K562 (cell line): ENCODE results near the gene TRNT1. TPM values are rescaled to one million over a fixed set of nuclear protein-coding genes. Genes with fewer than 3 reads are reported as not detected.

Source experiments
- ATF1 ChIP-seq, 2 experiments: fragments of 450-650 bp in 1 of 2; IDR thresholded peaks; 2 replicates each; pipeline ENCODE4 v1.6.1; 2016; ENCODE audit warnings: missing compliant biosample characterization in 1 of 2, missing genetic modification characterization in 1 of 2
- CHD2 ChIP-seq: IDR thresholded peaks from 2 replicates; pipeline ENCODE4 v1.6.1; 2011; ENCODE audit warnings: low read depth, low read length
- HMGN3 ChIP-seq: IDR thresholded peaks from 2 replicates; pipeline ENCODE4 v1.6.1; 2011; ENCODE audit warnings: borderline replicate concordance, low read depth, mild to moderate bottlenecking, mixed read lengths, low read length; ENCODE audit not compliant: insufficient read length; ENCODE audit errors: extremely low read depth
- NR4A1 ChIP-seq, 2 experiments: fragments of 250-450 bp in 1 of 2; fragments of 450-650 bp in 1 of 2; sonication (Bioruptor Pico) in 1 of 2; IDR thresholded peaks; 2 replicates each; pipeline versions ENCODE4 v1.4.0 to v1.6.1; 2016 to 2020; ENCODE audit warnings: mild to moderate bottlenecking in 2 of 2, missing compliant biosample characterization in 1 of 2, missing genetic modification characterization in 1 of 2, moderate library complexity in 1 of 2
- NRF1 ChIP-seq, 2 experiments: fragments of 450-650 bp; IDR thresholded peaks in 1 of 2; conservative IDR thresholded peaks in 1 of 2; 2 replicates each; pipeline ENCODE4 v1.6.1; 2014; ENCODE audit warnings: mild to moderate bottlenecking in 2 of 2
- PTTG1 ChIP-seq: fragments of 450-650 bp; IDR thresholded peaks from 2 replicates; pipeline ENCODE4 v1.6.1; 2016; ENCODE audit warnings: low read depth, mild to moderate bottlenecking, missing genetic modification characterization, missing compliant biosample characterization
- RBFOX2 ChIP-seq: fragments of 200-400 bp; formaldehyde crosslinking; IDR thresholded peaks from 2 replicates; pipeline ENCODE4 v1.6.1; 2017; ENCODE audit warnings: low read depth, mild to moderate bottlenecking, low read length, moderate library complexity
- SP1 ChIP-seq: sonication (generic); formaldehyde crosslinking; IDR thresholded peaks from 2 replicates; pipeline ENCODE4 v1.8.1; 2022; ENCODE audit warnings: mild to moderate bottlenecking, missing genetic modification reagents
- TOE1 ChIP-seq, 2 experiments: fragments of 450-650 bp in 1 of 2; sonication (generic) in 1 of 2; formaldehyde crosslinking in 1 of 2; IDR thresholded peaks; 2 replicates each; pipeline versions ENCODE4 v1.7.1 to v1.8.0; 2016 to 2022; ENCODE audit warnings: borderline replicate concordance in 2 of 2, mild to moderate bottlenecking in 2 of 2, antibody characterized with exemption in 1 of 2, inconsistent platforms in 1 of 2, low read depth in 1 of 2, missing genetic modification reagents in 1 of 2, moderate library complexity in 1 of 2
- ZFP1 ChIP-seq: fragments of 450-650 bp; formaldehyde crosslinking; IDR thresholded peaks from 2 replicates; pipeline ENCODE4 v1.4.0; 2020; ENCODE audit warnings: mild to moderate bottlenecking, mixed read lengths
- ZNF143 ChIP-seq: sonication (generic); formaldehyde crosslinking; IDR thresholded peaks from 2 replicates; pipeline ENCODE4 v1.9.0; 2022; ENCODE audit warnings: mild to moderate bottlenecking, missing genetic modification reagents
- ZNF217 ChIP-seq: sonication (generic); formaldehyde crosslinking; IDR thresholded peaks from 2 replicates; pipeline ENCODE4 v1.8.0; 2022; ENCODE audit warnings: mild to moderate bottlenecking, missing genetic modification reagents
- ZNF232 ChIP-seq: sonication (generic); formaldehyde crosslinking; IDR thresholded peaks from 2 replicates; pipeline ENCODE4 v1.8.0; 2022; ENCODE audit warnings: mild to moderate bottlenecking, missing genetic modification reagents
- polyA plus RNA-seq, 8 experiments: library from polyadenylated mRNA; depleted of rRNA in 4 of 8; stranded (reverse) in 5 of 8; unstranded in 3 of 8; fragments of >200 nt; fragmentation: Nextera tagmentation in 2 of 8; fragmentation: Illumina TruSeq in 1 of 8; extraction: Ambion mirVana in 2 of 8; extraction: Trizol in 1 of 8; gene quantifications; 2 replicates each; pipeline versions ENCODE4 v1.2.1 to v1.2.3, GENCODE V29; 2011 to 2014; ENCODE audit warnings: inconsistent platforms in 1 of 8, missing spikeins in 1 of 8
- total RNA-seq, 7 experiments: library from RNA; depleted of rRNA in 6 of 7; stranded (reverse); fragments of >200 nt in 6 of 7; fragmentation: Illumina TruSeq in 2 of 7; extraction: Trizol in 2 of 7; gene quantifications; 2 replicates each; pipeline versions ENCODE4 v1.2.1 to v1.2.3, GENCODE V29; 2011 to 2021; ENCODE audit warnings: low replicate concordance in 1 of 7
- TF ChIP-seq, protein P1 (sequence below): fragments of 450-650 bp; IDR thresholded peaks from 2 replicates; pipeline ENCODE4 v1.6.1; 2016; ENCODE audit warnings: mild to moderate bottlenecking, moderate library complexity

TRNT1 gene
- total and polyA plus RNA-seq, 9 of the 15 experiments (the other 6 are each of a cell fraction or from before 2014, with no cell fraction given) = 38.1 to 58.2 (median 47.4) TPM

DNA sequence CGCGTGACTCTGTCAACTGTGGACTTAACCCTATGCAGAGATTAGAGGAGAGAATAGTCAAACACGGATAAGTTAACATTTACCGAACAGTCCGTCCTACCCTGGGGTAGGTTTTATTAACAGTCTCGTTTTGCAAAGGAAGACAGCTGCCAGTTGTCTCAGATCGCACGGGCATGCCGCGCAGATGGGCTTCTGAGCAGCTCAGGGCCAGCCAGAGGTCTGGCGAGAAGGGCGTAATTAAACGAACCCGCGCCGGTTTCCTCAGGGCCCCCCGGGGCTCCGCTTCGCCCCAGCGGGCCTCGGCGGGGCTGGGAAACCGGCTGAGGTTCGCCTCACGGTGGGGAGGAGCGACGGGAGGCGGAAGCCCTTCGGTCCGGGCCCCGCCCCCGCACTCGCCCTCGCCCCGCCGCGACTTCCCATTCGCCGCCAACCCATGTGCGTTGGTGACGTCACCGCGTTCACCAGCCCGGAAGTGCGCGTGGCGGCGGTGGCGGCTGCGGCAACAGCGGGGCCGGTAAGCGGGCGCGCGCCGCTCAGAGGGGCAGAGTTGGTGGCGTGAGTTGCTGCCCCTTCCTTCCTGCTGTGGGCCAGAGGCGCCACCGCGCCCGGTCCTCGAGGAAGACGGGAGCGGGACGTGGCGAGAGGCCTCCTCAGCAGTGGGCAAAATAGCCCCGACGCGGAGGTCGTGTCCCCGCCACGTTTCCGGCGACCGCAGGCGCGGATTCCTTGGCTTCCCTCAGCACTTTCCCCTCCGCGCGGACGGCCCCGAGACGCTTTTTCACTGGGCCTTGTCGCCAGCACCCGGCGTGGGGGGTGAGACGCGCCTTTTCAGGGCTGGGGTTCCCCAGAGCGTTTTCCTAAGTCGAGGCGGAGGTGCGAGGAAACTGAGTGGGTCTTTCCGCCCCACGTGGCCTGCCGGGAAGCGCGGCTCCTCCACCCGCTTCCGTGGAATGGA is at the start of gene TRNT1 (continued):
- TF ChIP-seq, protein P1, sequence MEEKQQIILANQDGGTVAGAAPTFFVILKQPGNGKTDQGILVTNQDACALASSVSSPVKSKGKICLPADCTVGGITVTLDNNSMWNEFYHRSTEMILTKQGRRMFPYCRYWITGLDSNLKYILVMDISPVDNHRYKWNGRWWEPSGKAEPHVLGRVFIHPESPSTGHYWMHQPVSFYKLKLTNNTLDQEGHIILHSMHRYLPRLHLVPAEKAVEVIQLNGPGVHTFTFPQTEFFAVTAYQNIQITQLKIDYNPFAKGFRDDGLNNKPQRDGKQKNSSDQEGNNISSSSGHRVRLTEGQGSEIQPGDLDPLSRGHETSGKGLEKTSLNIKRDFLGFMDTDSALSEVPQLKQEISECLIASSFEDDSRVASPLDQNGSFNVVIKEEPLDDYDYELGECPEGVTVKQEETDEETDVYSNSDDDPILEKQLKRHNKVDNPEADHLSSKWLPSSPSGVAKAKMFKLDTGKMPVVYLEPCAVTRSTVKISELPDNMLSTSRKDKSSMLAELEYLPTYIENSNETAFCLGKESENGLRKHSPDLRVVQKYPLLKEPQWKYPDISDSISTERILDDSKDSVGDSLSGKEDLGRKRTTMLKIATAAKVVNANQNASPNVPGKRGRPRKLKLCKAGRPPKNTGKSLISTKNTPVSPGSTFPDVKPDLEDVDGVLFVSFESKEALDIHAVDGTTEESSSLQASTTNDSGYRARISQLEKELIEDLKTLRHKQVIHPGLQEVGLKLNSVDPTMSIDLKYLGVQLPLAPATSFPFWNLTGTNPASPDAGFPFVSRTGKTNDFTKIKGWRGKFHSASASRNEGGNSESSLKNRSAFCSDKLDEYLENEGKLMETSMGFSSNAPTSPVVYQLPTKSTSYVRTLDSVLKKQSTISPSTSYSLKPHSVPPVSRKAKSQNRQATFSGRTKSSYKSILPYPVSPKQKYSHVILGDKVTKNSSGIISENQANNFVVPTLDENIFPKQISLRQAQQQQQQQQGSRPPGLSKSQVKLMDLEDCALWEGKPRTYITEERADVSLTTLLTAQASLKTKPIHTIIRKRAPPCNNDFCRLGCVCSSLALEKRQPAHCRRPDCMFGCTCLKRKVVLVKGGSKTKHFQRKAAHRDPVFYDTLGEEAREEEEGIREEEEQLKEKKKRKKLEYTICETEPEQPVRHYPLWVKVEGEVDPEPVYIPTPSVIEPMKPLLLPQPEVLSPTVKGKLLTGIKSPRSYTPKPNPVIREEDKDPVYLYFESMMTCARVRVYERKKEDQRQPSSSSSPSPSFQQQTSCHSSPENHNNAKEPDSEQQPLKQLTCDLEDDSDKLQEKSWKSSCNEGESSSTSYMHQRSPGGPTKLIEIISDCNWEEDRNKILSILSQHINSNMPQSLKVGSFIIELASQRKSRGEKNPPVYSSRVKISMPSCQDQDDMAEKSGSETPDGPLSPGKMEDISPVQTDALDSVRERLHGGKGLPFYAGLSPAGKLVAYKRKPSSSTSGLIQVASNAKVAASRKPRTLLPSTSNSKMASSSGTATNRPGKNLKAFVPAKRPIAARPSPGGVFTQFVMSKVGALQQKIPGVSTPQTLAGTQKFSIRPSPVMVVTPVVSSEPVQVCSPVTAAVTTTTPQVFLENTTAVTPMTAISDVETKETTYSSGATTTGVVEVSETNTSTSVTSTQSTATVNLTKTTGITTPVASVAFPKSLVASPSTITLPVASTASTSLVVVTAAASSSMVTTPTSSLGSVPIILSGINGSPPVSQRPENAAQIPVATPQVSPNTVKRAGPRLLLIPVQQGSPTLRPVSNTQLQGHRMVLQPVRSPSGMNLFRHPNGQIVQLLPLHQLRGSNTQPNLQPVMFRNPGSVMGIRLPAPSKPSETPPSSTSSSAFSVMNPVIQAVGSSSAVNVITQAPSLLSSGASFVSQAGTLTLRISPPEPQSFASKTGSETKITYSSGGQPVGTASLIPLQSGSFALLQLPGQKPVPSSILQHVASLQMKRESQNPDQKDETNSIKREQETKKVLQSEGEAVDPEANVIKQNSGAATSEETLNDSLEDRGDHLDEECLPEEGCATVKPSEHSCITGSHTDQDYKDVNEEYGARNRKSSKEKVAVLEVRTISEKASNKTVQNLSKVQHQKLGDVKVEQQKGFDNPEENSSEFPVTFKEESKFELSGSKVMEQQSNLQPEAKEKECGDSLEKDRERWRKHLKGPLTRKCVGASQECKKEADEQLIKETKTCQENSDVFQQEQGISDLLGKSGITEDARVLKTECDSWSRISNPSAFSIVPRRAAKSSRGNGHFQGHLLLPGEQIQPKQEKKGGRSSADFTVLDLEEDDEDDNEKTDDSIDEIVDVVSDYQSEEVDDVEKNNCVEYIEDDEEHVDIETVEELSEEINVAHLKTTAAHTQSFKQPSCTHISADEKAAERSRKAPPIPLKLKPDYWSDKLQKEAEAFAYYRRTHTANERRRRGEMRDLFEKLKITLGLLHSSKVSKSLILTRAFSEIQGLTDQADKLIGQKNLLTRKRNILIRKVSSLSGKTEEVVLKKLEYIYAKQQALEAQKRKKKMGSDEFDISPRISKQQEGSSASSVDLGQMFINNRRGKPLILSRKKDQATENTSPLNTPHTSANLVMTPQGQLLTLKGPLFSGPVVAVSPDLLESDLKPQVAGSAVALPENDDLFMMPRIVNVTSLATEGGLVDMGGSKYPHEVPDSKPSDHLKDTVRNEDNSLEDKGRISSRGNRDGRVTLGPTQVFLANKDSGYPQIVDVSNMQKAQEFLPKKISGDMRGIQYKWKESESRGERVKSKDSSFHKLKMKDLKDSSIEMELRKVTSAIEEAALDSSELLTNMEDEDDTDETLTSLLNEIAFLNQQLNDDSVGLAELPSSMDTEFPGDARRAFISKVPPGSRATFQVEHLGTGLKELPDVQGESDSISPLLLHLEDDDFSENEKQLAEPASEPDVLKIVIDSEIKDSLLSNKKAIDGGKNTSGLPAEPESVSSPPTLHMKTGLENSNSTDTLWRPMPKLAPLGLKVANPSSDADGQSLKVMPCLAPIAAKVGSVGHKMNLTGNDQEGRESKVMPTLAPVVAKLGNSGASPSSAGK = peak; percentile 78
- TF ChIP-seq TOE1 (IDR thresholded peaks at IDR 0.05; ENCODE audit: borderline replicate concordance) = 0 out of 2 replicates have a peak, but pooled peaks have one; percentile 25
- TF ChIP-seq TOE1 (CRISPR knock-in tag; IDR thresholded peaks at IDR 0.05; ENCODE audit: borderline replicate concordance, low read depth) = no peak
- TF ChIP-seq ZNF232 (CRISPR knock-in tag) = 0 out of 2 replicates have a peak, but pooled peaks have one; percentile 54
- peak; percentile 83; the same call in 1 of the 2 replicates for TF ChIP-seq SP1 (CRISPR knock-in tag)
- TF ChIP-seq ATF1 (CRISPR knock-in tag; IDR thresholded peaks at IDR 0.05) = peak; percentile 74
- TF ChIP-seq ATF1 (tag; IDR thresholded peaks at IDR 0.05) = peak; percentile 99
- TF ChIP-seq NRF1 (conservative IDR thresholded peaks at IDR 0.05 in 1 of 2, IDR thresholded peaks at IDR 0.05 in 1 of 2) = peak; percentile 76 to 82
- TF ChIP-seq CHD2 = peak; percentile 50; the same call in 1 of the 2 replicates
- 0 out of 2 replicates have a peak, but pooled peaks have one; percentile 14 for TF ChIP-seq ZFP1 (CRISPR knock-in tag)
- peak; percentile 99 for TF ChIP-seq RBFOX2
- TF ChIP-seq ZNF143 (CRISPR knock-in tag) = no peak
- no peak for TF ChIP-seq ZNF217 (CRISPR knock-in tag)
- TF ChIP-seq HMGN3 = peak; percentile 91
- 0 out of 2 replicates have a peak, but pooled peaks have one; percentile 15 for TF ChIP-seq NR4A1 (CRISPR knock-in tag; IDR thresholded peaks at IDR 0.05)
- peak; percentile 12; the same call in 1 of the 2 replicates for TF ChIP-seq NR4A1 (tag; IDR thresholded peaks at IDR 0.05)
- no peak for TF ChIP-seq PTTG1 (tag)
